DLD1 (cell line): ENCODE results near the gene GALC.

Experiments
- in situ Hi-C: cut with HindIII; loops from 2 replicates; pipeline ENCODE4 v1.10.0; 2017; ENCODE audit warnings: low sequenced_read_pairs

Gene GALC

GRCh38 chr14:87894920-87895319, 98.1 kb downstream of the GALC start:
- in situ Hi-C loops: no loop called here

GRCh38 chr14:87892763-87893162, 100.2 kb downstream of the GALC start:
- in situ Hi-C loops: no loop called here

GRCh38 chr14:87888136-87888999, 104.6 kb downstream of the GALC start:
- in situ Hi-C loops: no loop called here

GRCh38 chr14:87883750-87884149, 109.2 kb downstream of the GALC start:
- in situ Hi-C loops: no loop called here
